WERI-Rb-1 (cell line): ENCODE data around the gene COL4A5.

Source experiments
- DNase-seq: peaks from one replicate; pipeline ENCODE4 v3.0.0-alpha.2; 2020
- H3K27ac ChIP-seq: fragments of 250-450 bp; sonication (Bioruptor Pico); 2 replicates; pipeline ENCODE4 v1.5.1; 2020; ENCODE audit warnings: mild to moderate bottlenecking, moderate library complexity
- H3K27me3 ChIP-seq: fragments of 250-450 bp; sonication (Bioruptor Pico); 2 replicates; pipeline ENCODE4 v1.5.1; 2021; ENCODE audit warnings: mild to moderate bottlenecking, low read depth, moderate library complexity; ENCODE audit not compliant: insufficient read depth, severe bottlenecking
- H3K36me3 ChIP-seq: fragments of 250-450 bp; sonication (Bioruptor Pico); 2 replicates; pipeline ENCODE4 v1.5.1; 2020; ENCODE audit warnings: mild to moderate bottlenecking, moderate library complexity
- H3K4me3 ChIP-seq: 2 replicates; pipeline ENCODE4 v1.5.1; 2011; ENCODE audit warnings: low read depth, mild to moderate bottlenecking, control low read depth, low read length
- H3K9me3 ChIP-seq: fragments of 250-450 bp; sonication (Bioruptor Pico); 2 replicates; pipeline ENCODE4 v1.5.1; 2021; ENCODE audit warnings: mild to moderate bottlenecking, moderate library complexity; ENCODE audit not compliant: severe bottlenecking
- CTCF ChIP-seq: IDR thresholded peaks from 2 replicates; pipeline ENCODE4 v1.5.1; 2011; ENCODE audit warnings: low read depth, mild to moderate bottlenecking, control low read depth, inconsistent platforms, low read length

Gene COL4A5

GRCh38 chrX:108664701-108665100 is 225.1 kb downstream of the COL4A5 start:
- peaks cover 34% of the 10 kb centered on the region for H3K27me3 ChIP-seq
- DNase-seq = no peak
- H3K36me3 ChIP-seq = no peaks in the 10 kb centered on the region
- H3K4me3 ChIP-seq = no peak overlapping the region
- no peak for TF ChIP-seq CTCF
- no peaks in the 10 kb centered on the region for H3K9me3 ChIP-seq
- H3K27ac ChIP-seq = no peak overlapping the region

GRCh38 chrX:108666101-108666500 is 226.5 kb downstream of the COL4A5 start:
- Histone ChIP-seq H3K4me3 (no peak overlapping the region), H3K9me3 (no peaks in the 10 kb centered on the region), H3K36me3 (no peaks in the 10 kb centered on the region), H3K27ac (no peak overlapping the region), H3K27me3 (peaks cover 35% of the 10 kb centered on the region)
- TF ChIP-seq CTCF = no peak
- no peak for DNase-seq

- no peak overlapping the region for H3K27ac ChIP-seq
- peaks cover 19% of the 10 kb centered on the region for H3K27me3 ChIP-seq
- no peak overlapping the region for H3K4me3 ChIP-seq
- no peaks in the 10 kb centered on the region for H3K9me3 ChIP-seq
- TF ChIP-seq CTCF = no peak
- no peaks in the 10 kb centered on the region for H3K36me3 ChIP-seq
- no peak for DNase-seq
These were observed 231.9 kb downstream of the COL4A5 start for GRCh38 chrX:108671526-108671925.

- Histone ChIP-seq H3K4me3 (no peak overlapping the region), H3K27ac (no peak overlapping the region), H3K36me3 (no peaks in the 10 kb centered on the region), H3K27me3 (peaks cover 25% of the 10 kb centered on the region), H3K9me3 (no peaks in the 10 kb centered on the region)
- no peak for TF ChIP-seq CTCF
- DNase-seq = no peak
These were observed 257.1 kb downstream of the COL4A5 start for GRCh38 chrX:108696690-108697089.

- DNase-seq = no peak
- peaks cover 19% of the 10 kb centered on the region for H3K27me3 ChIP-seq
These were observed 259.7 kb downstream of the COL4A5 start for GRCh38 chrX:108699368-108699767.

More at GRCh38 chrX:108699368-108699767, 259.7 kb downstream of the COL4A5 start:
- peak; percentile 28 for TF ChIP-seq CTCF
- no peak overlapping the region for H3K27ac ChIP-seq
- H3K4me3 ChIP-seq = no peak overlapping the region
- no peaks in the 10 kb centered on the region for H3K36me3 ChIP-seq
- H3K9me3 ChIP-seq = no peaks in the 10 kb centered on the region
